SK-N-SH (cell line): Measurements from ENCODE around the gene TBX20. TPM values are rescaled to one million over a fixed set of nuclear protein-coding genes. Genes with fewer than 3 reads are reported as not detected.
"Not testable (repeated sequence)": the region's sequence is repeated elsewhere in the genome, so short reads cannot be mapped to it uniquely, and the experiment has no call there.

ENCODE experiments used
- CTCF ChIA-PET: fragments of 300-600, 350-600 bp; formaldehyde crosslinking; extraction: SDS; loops from one replicate; lab custom pipeline; 2021; lab: Yijun Ruan, JAX
- POLR2A ChIA-PET: fragments of 350-600 bp; sonication (Branson Sonifier 250); formaldehyde crosslinking; extraction: SDS; loops from one replicate; lab custom pipeline; 2020; ENCODE audit warnings: antibody characterized with exemption, inconsistent platforms; lab: Yijun Ruan, JAX
- DNase-seq: peaks from one replicate; pipeline ENCODE4 v3.0.0; 2012
- H2AFZ ChIP-seq: fragments of 200-600 bp; sonication (generic); 2 replicates; pipeline ENCODE4 v1.8.1; 2016; ENCODE audit warnings: antibody characterized with exemption, mild to moderate bottlenecking, low read depth
- H3F3A ChIP-seq: fragments of 200-600 bp; sonication (generic); replicated peaks from 2 replicates; pipeline ENCODE3; 2016; ENCODE audit warnings: antibody characterized with exemption, mild to moderate bottlenecking; ENCODE audit not compliant: insufficient read depth
- H3K27ac ChIP-seq, 2 experiments: fragments of 200-500 bp in 1 of 2; fragments of 200-600 bp in 1 of 2; sonication (Bioruptor generic) in 1 of 2; sonication (generic), shearing (Covaris generic) in 1 of 2; 2 replicates each; pipeline versions ENCODE4 v1.5.1 to v1.6.1; 2014 to 2016; ENCODE audit warnings: low read depth in 2 of 2, inconsistent platforms in 1 of 2, low read length in 1 of 2, mild to moderate bottlenecking in 1 of 2, mixed read lengths in 1 of 2
- H3K27me3 ChIP-seq: fragments of 200-600 bp; sonication (generic), shearing (Covaris generic); 2 replicates; pipeline ENCODE4 v1.6.1; 2016; ENCODE audit warnings: mixed run types; ENCODE audit not compliant: insufficient read depth
- H3K36me3 ChIP-seq, 2 experiments: fragments of 200-500 bp in 1 of 2; fragments of 200-600 bp in 1 of 2; sonication (Bioruptor generic) in 1 of 2; sonication (generic) in 1 of 2; replicated peaks in 1 of 2; 2 replicates each; pipeline versions ENCODE3 to v1.5.1; 2014 to 2016; ENCODE audit warnings: low read length in 1 of 2, mild to moderate bottlenecking in 1 of 2; ENCODE audit not compliant: insufficient read depth in 2 of 2, control insufficient read depth in 1 of 2
- H3K4me1 ChIP-seq, 2 experiments: fragments of 200-500 bp in 1 of 2; fragments of 200-600 bp in 1 of 2; sonication (Bioruptor generic) in 1 of 2; sonication (generic), shearing (Covaris generic) in 1 of 2; 2 replicates each; pipeline versions ENCODE4 v1.5.1 to v1.6.1; 2014 to 2016; ENCODE audit warnings: low read depth in 1 of 2, low read length in 1 of 2, mixed run types in 1 of 2; ENCODE audit not compliant: insufficient read depth in 2 of 2, control insufficient read depth in 1 of 2
- H3K4me2 ChIP-seq: fragments of 200-600 bp; sonication (generic), shearing (Covaris generic); 2 replicates; pipeline ENCODE4 v1.6.1; 2017; ENCODE audit warnings: mixed run types
- H3K4me3 ChIP-seq, 2 experiments: fragments of 200-500 bp in 1 of 2; fragments of 200-600 bp in 1 of 2; sonication (Bioruptor generic) in 1 of 2; sonication (generic), shearing (Covaris generic) in 1 of 2; 2 replicates each; pipeline versions ENCODE4 v1.5.1 to v1.8.1; 2014 to 2016; ENCODE audit warnings: low read depth in 2 of 2, inconsistent platforms in 1 of 2, low read length in 1 of 2, mild to moderate bottlenecking in 1 of 2, mixed read lengths in 1 of 2, moderate library complexity in 1 of 2
- H3K79me2 ChIP-seq: fragments of 200-600 bp; sonication (generic); 2 replicates; pipeline ENCODE4 v1.8.1; 2017; ENCODE audit warnings: mild to moderate bottlenecking; ENCODE audit not compliant: insufficient read depth
- H3K9ac ChIP-seq: fragments of 200-600 bp; sonication (generic); 2 replicates; pipeline ENCODE4 v1.6.1; 2017; ENCODE audit warnings: mixed run types
- H3K9me2 ChIP-seq: fragments of 200-600 bp; sonication (generic); 2 replicates; pipeline ENCODE4 v1.6.1; 2017; ENCODE audit warnings: mixed run types
- H3K9me3 ChIP-seq: fragments of 200-600 bp; sonication (generic); 2 replicates; pipeline ENCODE4 v1.6.1; 2017; ENCODE audit warnings: mixed run types, mild to moderate bottlenecking, moderate library complexity
- H4K20me1 ChIP-seq: fragments of 200-600 bp; sonication (generic); 2 replicates; pipeline ENCODE4 v1.6.1; 2017; ENCODE audit warnings: mild to moderate bottlenecking, mixed run types; ENCODE audit not compliant: insufficient read depth
- EP300 ChIP-seq, 2 experiments: IDR thresholded peaks; 2 replicates each; pipeline versions ENCODE4 v1.4.0 to v1.6.1; 2012; ENCODE audit warnings: borderline replicate concordance in 1 of 2, low read depth in 1 of 2, low read length in 1 of 2
- EZH2phosphoT487 ChIP-seq: fragments of 200-600 bp; sonication (generic); IDR thresholded peaks from 2 replicates; pipeline ENCODE4 v1.6.1; 2017; ENCODE audit warnings: low read depth, mixed run types, mild to moderate bottlenecking, antibody characterized with exemption, moderate library complexity, borderline replicate concordance
- FOSL2 ChIP-seq: IDR thresholded peaks from 2 replicates; pipeline ENCODE4 v1.4.0; 2012; ENCODE audit warnings: low read depth, mild to moderate bottlenecking, moderate library complexity, borderline replicate concordance
- FOXJ3 ChIP-seq: sonication (generic); formaldehyde crosslinking; IDR thresholded peaks from 2 replicates; pipeline ENCODE4 v1.5.1; 2020; ENCODE audit warnings: mild to moderate bottlenecking, missing genetic modification reagents
- FOXM1 ChIP-seq: IDR thresholded peaks from 2 replicates; pipeline ENCODE4 v1.4.0; 2012; ENCODE audit warnings: low read depth, mild to moderate bottlenecking
- GATA2 ChIP-seq: sonication (generic); formaldehyde crosslinking; IDR thresholded peaks from 2 replicates; pipeline ENCODE4 v1.5.0; 2020; ENCODE audit warnings: mild to moderate bottlenecking, missing genetic modification reagents
- IRF3 ChIP-seq: fragments of 150-350 bp; IDR thresholded peaks from 2 replicates; pipeline ENCODE4 v1.6.1; 2016; ENCODE audit warnings: mild to moderate bottlenecking, low read depth, low read length
- JUND ChIP-seq: IDR thresholded peaks from 2 replicates; pipeline ENCODE4 v1.4.0; 2012
- MAX ChIP-seq: IDR thresholded peaks from 2 replicates; pipeline ENCODE4 v1.4.0; 2012; ENCODE audit warnings: low read depth
- MEF2A ChIP-seq: IDR thresholded peaks from 2 replicates; pipeline ENCODE4 v1.4.0; 2012; ENCODE audit warnings: low read depth, borderline replicate concordance
- MXI1 ChIP-seq: IDR thresholded peaks from 2 replicates; pipeline ENCODE4 v1.6.1; 2012; ENCODE audit warnings: mild to moderate bottlenecking, low read depth, low read length, improper control_type of control experiment
- NRF1 ChIP-seq: IDR thresholded peaks from 2 replicates; pipeline ENCODE4 v1.6.1; 2012; ENCODE audit warnings: low read depth, mild to moderate bottlenecking, low read length
- PBX3 ChIP-seq: IDR thresholded peaks from 2 replicates; pipeline ENCODE4; 2012
- POLR2AphosphoS5 ChIP-seq: IDR thresholded peaks from 2 replicates; pipeline ENCODE4 v1.6.1; 2012; ENCODE audit warnings: low read depth, low read length
- RAD21 ChIP-seq: IDR thresholded peaks from 2 replicates; pipeline ENCODE4 v1.6.1; 2012; ENCODE audit warnings: mild to moderate bottlenecking, low read length
- SIN3A ChIP-seq: IDR thresholded peaks from 2 replicates; pipeline ENCODE4 v1.6.1; 2012; ENCODE audit warnings: low read depth, mild to moderate bottlenecking, low read length, moderate library complexity, borderline replicate concordance
- SMC3 ChIP-seq: IDR thresholded peaks from 2 replicates; pipeline ENCODE4 v1.6.1; 2012; ENCODE audit warnings: low read depth, low read length, improper control_type of control experiment
- TAF1 ChIP-seq: IDR thresholded peaks from 2 replicates; pipeline ENCODE4 v1.6.1; 2012; ENCODE audit warnings: low read depth, mild to moderate bottlenecking, low read length, moderate library complexity, borderline replicate concordance
- TCF12 ChIP-seq: IDR thresholded peaks from 2 replicates; pipeline ENCODE4 v1.4.0; 2012
- TEAD4 ChIP-seq: IDR thresholded peaks from 2 replicates; pipeline ENCODE4 v1.4.0; 2012; ENCODE audit warnings: mild to moderate bottlenecking, borderline replicate concordance; ENCODE audit not compliant: insufficient read depth
- USF1 ChIP-seq: IDR thresholded peaks from 2 replicates; pipeline ENCODE4 v1.4.0; 2012; ENCODE audit warnings: low read depth, borderline replicate concordance
- USF2 ChIP-seq: fragments of 150-350 bp; IDR thresholded peaks from 2 replicates; pipeline ENCODE4 v1.6.1; 2017; ENCODE audit warnings: antibody characterized with exemption, low read length, low read depth, borderline replicate concordance
- WGBS: methylation state at CpG from one replicate; pipeline ENCODE4 v1.1.6; 2017; ENCODE audit warnings: low lambda C conversion rate; 5-methylcytosine and 5-hydroxymethylcytosine counted together
- polyA plus RNA-seq, 3 experiments: library from polyadenylated mRNA; depleted of rRNA; stranded (reverse); fragments of >200 nt; gene quantifications; 2 replicates each; pipeline ENCODE4 v1.2.3, GENCODE V29; 2012

Gene TBX20
- polyA plus RNA-seq, 1 of the 3 experiments (the other 2 are of a cell fraction): 1.0 TPM

GRCh38 chr7:35186751-35187150 lies 67.1 kb downstream of the TBX20 start:
- POLR2A ChIA-PET, H3K9me2 ChIP-seq, H4K20me1 ChIP-seq, H3K27me3 ChIP-seq, H3K36me3 ChIP-seq, H3K9me3 ChIP-seq: not testable (repeated sequence)
- H3F3A ChIP-seq: peaks cover 21% of the 10 kb centered on the region
- peaks cover 14% of the 10 kb centered on the region; the same call in 1 of the 2 replicates for H3K79me2 ChIP-seq
- H3K4me2 ChIP-seq: peak overlapping the region; percentile 95
- H3K4me3 ChIP-seq: peak overlapping the region; percentile 59 to 90
- DNase-seq: peak; percentile 40
- peak; percentile 86 for TF ChIP-seq MAX
- peak; percentile 46; the same call in 1 of the 2 replicates for TF ChIP-seq USF1
- TF ChIP-seq, all 33 proteins: peak for 2; not testable (repeated sequence) for 31
- peak overlapping the region; percentile 99 for H2AFZ ChIP-seq
- H3K9ac ChIP-seq: peak overlapping the region; percentile 73; the same call in 1 of the 2 replicates
- not testable (repeated sequence) for H3K27ac ChIP-seq, H3K4me1 ChIP-seq
- CTCF ChIA-PET: interaction anchor here (1.9 to 2.3 kb wide), 2 partner anchors 334 to 351 kb away, joined by 12 to 19 read pairs; no protein-coding TSS in a partner anchor
- 14% methylated on average over 27 of the region's 27 CpGs for WGBS

- H3K79me2 ChIP-seq: peaks cover 14% of the 10 kb centered on the region; the same call in 1 of the 2 replicates
- DNase-seq: peak; percentile 73
- ChIA-PET POLR2A (no interaction called here), CTCF (interaction anchor here (0.6 to 2.3 kb wide), 8 partner anchors 148 to 439 kb away, joined by 3 to 19 read pairs (median 3); no protein-coding TSS in a partner anchor)
- H3K27me3 ChIP-seq: no peaks in the 10 kb centered on the region
- H3K4me2 ChIP-seq: peak overlapping the region; percentile 95
- peak overlapping the region; percentile 99 for H2AFZ ChIP-seq
- H3K4me1 ChIP-seq: peaks cover 0 to 10% of the 10 kb centered on the region in 2 experiments; a peak in 1 of 4 replicates
- peak overlapping the region; percentile 45 to 47 for H3K27ac ChIP-seq
- H3K9me2 ChIP-seq: no peaks in the 10 kb centered on the region
- peak overlapping the region; percentile 59 to 90 for H3K4me3 ChIP-seq
- H3K9me3 ChIP-seq: no peaks in the 10 kb centered on the region
- H4K20me1 ChIP-seq: no peaks in the 10 kb centered on the region
- H3K36me3 ChIP-seq: no peaks in the 10 kb centered on the region
- peaks cover 21% of the 10 kb centered on the region for H3F3A ChIP-seq
- WGBS: under 1% methylated on average over 37 of the region's 67 CpGs
- peak overlapping the region; percentile 73 for H3K9ac ChIP-seq
- TF ChIP-seq MAX (peak; percentile 94), GATA2 (no peak), EP300 (IDR thresholded peaks at IDR 0.05; ENCODE audit: borderline replicate concordance in 1 of 2, low read depth in 1 of 2, low read length in 1 of 2) (peak in 1 of 2 experiments; percentile 3; a peak in 1 of 4 replicates), EZH2phosphoT487 (no peak), PBX3 (no peak), IRF3 (no peak), FOSL2 (no peak), TCF12 (no peak), TEAD4 (no peak), TAF1 (no peak), SMC3 (peak; percentile 41), MXI1 (peak; percentile 52; the same call in 1 of the 2 replicates), NRF1 (peak; percentile 75), RAD21 (peak; percentile 30; the same call in 1 of the 2 replicates), SIN3A (no peak), JUND (no peak), USF2 (no peak), FOXJ3 (no peak), POLR2AphosphoS5 (no peak), MEF2A (no peak), FOXM1 (no peak)
Measured at GRCh38 chr7:35185908-35186731, 67.8 kb downstream of the TBX20 start.
